ENCODE measurements around the gene ZNF230. TPM values are rescaled to one million over a fixed set of nuclear protein-coding genes. Genes with fewer than 3 reads are reported as not detected.

ZNF230 gene
- total and polyA plus RNA-seq, 4 donors: 1.3 to 4.3 (median 1.8) TPM

DNA sequence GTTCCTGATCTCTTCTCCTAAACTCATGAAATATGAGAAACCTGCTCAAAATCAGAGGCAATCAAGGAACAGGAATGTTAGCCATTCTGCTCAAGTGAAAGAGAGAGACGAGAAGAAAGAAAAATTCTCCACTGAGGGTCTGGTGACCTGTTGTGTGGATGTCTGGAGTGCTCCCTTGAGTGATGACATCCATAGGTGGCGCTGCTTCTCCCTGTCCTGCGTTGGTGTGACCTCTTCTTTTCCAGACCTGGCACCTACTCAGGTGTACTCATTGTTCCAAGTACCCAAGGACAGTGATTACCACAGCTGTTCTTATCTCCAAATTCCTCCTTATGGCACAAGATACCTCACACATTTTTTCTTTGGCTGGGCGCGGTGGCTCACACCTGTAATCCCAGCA, 53.1 kb downstream of the ZNF230 start:
- H3K36me3 ChIP-seq (ENCODE audit: control insufficient read depth in 4 of 4, insufficient read depth in 3 of 4, low read depth in 1 of 4, low read length in 3 of 4): peaks cover 6 to 49% (median 38%) of the 10 kb centered on the region in 4 donors
- TF ChIP-seq EGR1 (IDR thresholded peaks at IDR 0.05; ENCODE audit: low read depth in 2 of 2): no peak
- TF ChIP-seq, protein P1, sequence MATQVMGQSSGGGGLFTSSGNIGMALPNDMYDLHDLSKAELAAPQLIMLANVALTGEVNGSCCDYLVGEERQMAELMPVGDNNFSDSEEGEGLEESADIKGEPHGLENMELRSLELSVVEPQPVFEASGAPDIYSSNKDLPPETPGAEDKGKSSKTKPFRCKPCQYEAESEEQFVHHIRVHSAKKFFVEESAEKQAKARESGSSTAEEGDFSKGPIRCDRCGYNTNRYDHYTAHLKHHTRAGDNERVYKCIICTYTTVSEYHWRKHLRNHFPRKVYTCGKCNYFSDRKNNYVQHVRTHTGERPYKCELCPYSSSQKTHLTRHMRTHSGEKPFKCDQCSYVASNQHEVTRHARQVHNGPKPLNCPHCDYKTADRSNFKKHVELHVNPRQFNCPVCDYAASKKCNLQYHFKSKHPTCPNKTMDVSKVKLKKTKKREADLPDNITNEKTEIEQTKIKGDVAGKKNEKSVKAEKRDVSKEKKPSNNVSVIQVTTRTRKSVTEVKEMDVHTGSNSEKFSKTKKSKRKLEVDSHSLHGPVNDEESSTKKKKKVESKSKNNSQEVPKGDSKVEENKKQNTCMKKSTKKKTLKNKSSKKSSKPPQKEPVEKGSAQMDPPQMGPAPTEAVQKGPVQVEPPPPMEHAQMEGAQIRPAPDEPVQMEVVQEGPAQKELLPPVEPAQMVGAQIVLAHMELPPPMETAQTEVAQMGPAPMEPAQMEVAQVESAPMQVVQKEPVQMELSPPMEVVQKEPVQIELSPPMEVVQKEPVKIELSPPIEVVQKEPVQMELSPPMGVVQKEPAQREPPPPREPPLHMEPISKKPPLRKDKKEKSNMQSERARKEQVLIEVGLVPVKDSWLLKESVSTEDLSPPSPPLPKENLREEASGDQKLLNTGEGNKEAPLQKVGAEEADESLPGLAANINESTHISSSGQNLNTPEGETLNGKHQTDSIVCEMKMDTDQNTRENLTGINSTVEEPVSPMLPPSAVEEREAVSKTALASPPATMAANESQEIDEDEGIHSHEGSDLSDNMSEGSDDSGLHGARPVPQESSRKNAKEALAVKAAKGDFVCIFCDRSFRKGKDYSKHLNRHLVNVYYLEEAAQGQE (IDR thresholded peaks at IDR 0.05): no peak
- TF ChIP-seq, protein P2, sequence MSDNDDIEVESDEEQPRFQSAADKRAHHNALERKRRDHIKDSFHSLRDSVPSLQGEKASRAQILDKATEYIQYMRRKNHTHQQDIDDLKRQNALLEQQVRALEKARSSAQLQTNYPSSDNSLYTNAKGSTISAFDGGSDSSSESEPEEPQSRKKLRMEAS (IDR thresholded peaks at IDR 0.05): no peak
- TF ChIP-seq, protein P3, sequence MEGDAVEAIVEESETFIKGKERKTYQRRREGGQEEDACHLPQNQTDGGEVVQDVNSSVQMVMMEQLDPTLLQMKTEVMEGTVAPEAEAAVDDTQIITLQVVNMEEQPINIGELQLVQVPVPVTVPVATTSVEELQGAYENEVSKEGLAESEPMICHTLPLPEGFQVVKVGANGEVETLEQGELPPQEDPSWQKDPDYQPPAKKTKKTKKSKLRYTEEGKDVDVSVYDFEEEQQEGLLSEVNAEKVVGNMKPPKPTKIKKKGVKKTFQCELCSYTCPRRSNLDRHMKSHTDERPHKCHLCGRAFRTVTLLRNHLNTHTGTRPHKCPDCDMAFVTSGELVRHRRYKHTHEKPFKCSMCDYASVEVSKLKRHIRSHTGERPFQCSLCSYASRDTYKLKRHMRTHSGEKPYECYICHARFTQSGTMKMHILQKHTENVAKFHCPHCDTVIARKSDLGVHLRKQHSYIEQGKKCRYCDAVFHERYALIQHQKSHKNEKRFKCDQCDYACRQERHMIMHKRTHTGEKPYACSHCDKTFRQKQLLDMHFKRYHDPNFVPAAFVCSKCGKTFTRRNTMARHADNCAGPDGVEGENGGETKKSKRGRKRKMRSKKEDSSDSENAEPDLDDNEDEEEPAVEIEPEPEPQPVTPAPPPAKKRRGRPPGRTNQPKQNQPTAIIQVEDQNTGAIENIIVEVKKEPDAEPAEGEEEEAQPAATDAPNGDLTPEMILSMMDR (IDR thresholded peaks at IDR 0.05; ENCODE audit: low read depth, low read length, missing input control): no peak
- peaks cover 3 to 40% (median 38%) of the 10 kb centered on the region in 4 donors for H3K9me3 ChIP-seq (ENCODE audit: control insufficient read depth in 4 of 4, low read length in 3 of 4)
- WGBS: 97% methylated on average over 5 of the region's 5 CpGs
- no peak for DNase-seq (ENCODE audit: low spot score)
- H3K27me3 ChIP-seq (ENCODE audit: control insufficient read depth in 4 of 4, insufficient read depth in 4 of 4, low read length in 3 of 4): no peaks in the 10 kb centered on the region
- H3K4me1 ChIP-seq (ENCODE audit: control insufficient read depth in 4 of 4, insufficient read depth in 4 of 4, low read length in 3 of 4): peaks cover 0 to 17% (median 14%) of the 10 kb centered on the region in 4 donors
- H3K27ac ChIP-seq (ENCODE audit: low read depth in 1 of 2, low read length in 2 of 2): no peak overlapping the region
- H3K4me3 ChIP-seq (ENCODE audit: low read depth in 1 of 3, low read length in 3 of 3): peak overlapping the region in 2 of 3 donors; percentile 24 to 44
- no peak overlapping the region for H3K9ac ChIP-seq (ENCODE audit: low read depth in 1 of 2, low read length in 2 of 2)

DNA sequence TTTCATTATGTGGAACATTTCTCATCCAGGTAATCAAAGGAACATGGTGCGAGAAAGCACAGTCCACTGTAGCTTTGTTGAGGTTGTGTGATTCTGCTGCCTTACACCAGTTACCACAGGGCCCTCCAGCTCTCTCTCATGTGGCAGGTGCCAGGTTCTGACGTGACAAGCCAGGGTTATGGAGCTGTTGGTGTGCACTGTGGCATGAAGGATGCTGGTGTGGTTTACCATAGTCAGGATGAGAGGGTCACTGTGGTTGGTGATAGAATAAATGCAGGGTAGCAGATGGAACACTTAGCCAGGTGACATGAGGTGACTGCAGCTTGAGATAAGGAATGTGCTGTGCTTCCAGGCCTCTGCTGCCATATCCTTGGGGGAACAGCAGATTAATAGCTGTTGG, 56.5 kb downstream of the ZNF230 start:
- Histone ChIP-seq H3K9ac (ENCODE audit: low read depth in 1 of 2, low read length in 2 of 2) (no peak overlapping the region), H3K4me1 (ENCODE audit: control insufficient read depth in 4 of 4, insufficient read depth in 4 of 4, low read length in 3 of 4) (no peaks in the 10 kb centered on the region), H3K9me3 (ENCODE audit: control insufficient read depth in 4 of 4, low read length in 3 of 4) (peaks cover 4 to 64% (median 60%) of the 10 kb centered on the region in 4 donors), H3K36me3 (ENCODE audit: control insufficient read depth in 4 of 4, insufficient read depth in 3 of 4, low read depth in 1 of 4, low read length in 3 of 4) (peaks cover 13 to 82% (median 69%) of the 10 kb centered on the region in 4 donors), H3K27me3 (ENCODE audit: control insufficient read depth in 4 of 4, insufficient read depth in 4 of 4, low read length in 3 of 4) (no peaks in the 10 kb centered on the region), H3K4me3 (ENCODE audit: low read depth in 1 of 3, low read length in 3 of 3) (peak overlapping the region in 2 of 3 donors; percentile 37 to 66), H3K27ac (ENCODE audit: low read depth in 1 of 2, low read length in 2 of 2) (no peak overlapping the region)
- TF ChIP-seq NR2F2 (IDR thresholded peaks at IDR 0.05): no peak
- TF ChIP-seq, protein P1 (IDR thresholded peaks at IDR 0.05): no peak
- TF ChIP-seq, protein P4, sequence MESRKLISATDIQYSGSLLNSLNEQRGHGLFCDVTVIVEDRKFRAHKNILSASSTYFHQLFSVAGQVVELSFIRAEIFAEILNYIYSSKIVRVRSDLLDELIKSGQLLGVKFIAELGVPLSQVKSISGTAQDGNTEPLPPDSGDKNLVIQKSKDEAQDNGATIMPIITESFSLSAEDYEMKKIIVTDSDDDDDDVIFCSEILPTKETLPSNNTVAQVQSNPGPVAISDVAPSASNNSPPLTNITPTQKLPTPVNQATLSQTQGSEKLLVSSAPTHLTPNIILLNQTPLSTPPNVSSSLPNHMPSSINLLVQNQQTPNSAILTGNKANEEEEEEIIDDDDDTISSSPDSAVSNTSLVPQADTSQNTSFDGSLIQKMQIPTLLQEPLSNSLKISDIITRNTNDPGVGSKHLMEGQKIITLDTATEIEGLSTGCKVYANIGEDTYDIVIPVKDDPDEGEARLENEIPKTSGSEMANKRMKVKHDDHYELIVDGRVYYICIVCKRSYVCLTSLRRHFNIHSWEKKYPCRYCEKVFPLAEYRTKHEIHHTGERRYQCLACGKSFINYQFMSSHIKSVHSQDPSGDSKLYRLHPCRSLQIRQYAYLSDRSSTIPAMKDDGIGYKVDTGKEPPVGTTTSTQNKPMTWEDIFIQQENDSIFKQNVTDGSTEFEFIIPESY (IDR thresholded peaks at IDR 0.05): no peak
- no peak for TF ChIP-seq RXRA (IDR thresholded peaks at IDR 0.05)
- TF ChIP-seq HNF4A (conservative IDR thresholded peaks at IDR 0.05): no peak
- TF ChIP-seq, protein P2 (IDR thresholded peaks at IDR 0.05): no peak
- TF ChIP-seq, protein P3 (IDR thresholded peaks at IDR 0.05; ENCODE audit: low read depth, low read length, missing input control): no peak
- no peak for TF ChIP-seq FOXA2 (IDR thresholded peaks at IDR 0.05)
- TF ChIP-seq FOXA1 (IDR thresholded peaks at IDR 0.05): no peak
- no peak for TF ChIP-seq YY1 (IDR thresholded peaks at IDR 0.05)
- no peak for TF ChIP-seq SP1 (IDR thresholded peaks at IDR 0.05)
- no peak for DNase-seq (ENCODE audit: low spot score)
- WGBS: 95% methylated on average over 2 of the region's 2 CpGs
